Body of pancreas (tissue), 4 donors: ENCODE measurements around the gene ARHGEF33.

Experiments
- POLR2A ChIP-seq, 3 donors: fragments of 450-650 bp; IDR thresholded peaks; one replicate each; pipeline ENCODE4 v1.6.1; 2016; ENCODE audit warnings: antibody characterized with exemption in 3 of 3, mild to moderate bottlenecking in 2 of 3
- TF ChIP-seq, protein P1 (sequence below), 7 experiments: fragments of 450-650 bp in 4 of 7; fragments of 200-600 bp in 3 of 7; sonication (generic) in 3 of 7; IDR thresholded peaks; one replicate each; pipeline ENCODE4 v1.5.1; 2016 to 2019; ENCODE audit warnings: antibody characterized with exemption in 7 of 7

GRCh38 chr2:38975042-38975441 is 85.4 kb downstream of the ARHGEF33 start:
- TF ChIP-seq, protein P1, sequence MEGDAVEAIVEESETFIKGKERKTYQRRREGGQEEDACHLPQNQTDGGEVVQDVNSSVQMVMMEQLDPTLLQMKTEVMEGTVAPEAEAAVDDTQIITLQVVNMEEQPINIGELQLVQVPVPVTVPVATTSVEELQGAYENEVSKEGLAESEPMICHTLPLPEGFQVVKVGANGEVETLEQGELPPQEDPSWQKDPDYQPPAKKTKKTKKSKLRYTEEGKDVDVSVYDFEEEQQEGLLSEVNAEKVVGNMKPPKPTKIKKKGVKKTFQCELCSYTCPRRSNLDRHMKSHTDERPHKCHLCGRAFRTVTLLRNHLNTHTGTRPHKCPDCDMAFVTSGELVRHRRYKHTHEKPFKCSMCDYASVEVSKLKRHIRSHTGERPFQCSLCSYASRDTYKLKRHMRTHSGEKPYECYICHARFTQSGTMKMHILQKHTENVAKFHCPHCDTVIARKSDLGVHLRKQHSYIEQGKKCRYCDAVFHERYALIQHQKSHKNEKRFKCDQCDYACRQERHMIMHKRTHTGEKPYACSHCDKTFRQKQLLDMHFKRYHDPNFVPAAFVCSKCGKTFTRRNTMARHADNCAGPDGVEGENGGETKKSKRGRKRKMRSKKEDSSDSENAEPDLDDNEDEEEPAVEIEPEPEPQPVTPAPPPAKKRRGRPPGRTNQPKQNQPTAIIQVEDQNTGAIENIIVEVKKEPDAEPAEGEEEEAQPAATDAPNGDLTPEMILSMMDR (IDR thresholded peaks at IDR 0.05): no peak
- TF ChIP-seq POLR2A (IDR thresholded peaks at IDR 0.05): no peak
